HG03066 (cell line): ENCODE results near the gene TC2N.
"Not testable (repeated sequence)": the region's sequence is repeated elsewhere in the genome, so short reads cannot be mapped to it uniquely, and the experiment has no call there.

ENCODE experiments used
- ATAC-seq: cut with Tn5 transposase; IDR thresholded peaks from one replicate; pipeline ENCODE4 v1.9.1; 2021; ENCODE audit warnings: low read depth; ENCODE audit not compliant: unreplicated experiment

Gene TC2N

GRCh38 chr14:91835920-91836843 is 31.2 kb downstream of the TC2N start:
- ATAC-seq = peak; percentile 51

- ATAC-seq = peak; percentile 18
These were observed 32.0 kb downstream of the TC2N start for GRCh38 chr14:91835197-91835919.

- no peak for ATAC-seq
These were observed 32.8 kb downstream of the TC2N start for GRCh38 chr14:91834571-91834970.

GRCh38 chr14:91831337-91831736 is 36.0 kb downstream of the TC2N start:
- no peak for ATAC-seq

GRCh38 chr14:91830777-91831176 is 36.6 kb downstream of the TC2N start:
- peak; percentile 85 for ATAC-seq

- no peak for ATAC-seq
These were observed 37.8 kb downstream of the TC2N start for GRCh38 chr14:91829511-91829910.

- no peak for ATAC-seq
These were observed 39.6 kb downstream of the TC2N start for GRCh38 chr14:91827746-91828145.

- ATAC-seq = peak; percentile 72
These were observed 49.6 kb downstream of the TC2N start for GRCh38 chr14:91817566-91818325.

- ATAC-seq = no peak
These were observed 53.0 kb downstream of the TC2N start for GRCh38 chr14:91814317-91814716.

GRCh38 chr14:91810699-91811098 is 56.6 kb downstream of the TC2N start:
- ATAC-seq = no peak

- no peak for ATAC-seq
These were observed 60.6 kb downstream of the TC2N start for GRCh38 chr14:91806716-91807115.

GRCh38 chr14:91806094-91806493 is 61.2 kb downstream of the TC2N start:
- ATAC-seq = not testable (repeated sequence)

- ATAC-seq = no peak
These were observed 61.7 kb downstream of the TC2N start for GRCh38 chr14:91805659-91806058.

GRCh38 chr14:91801358-91801757 is 66.0 kb downstream of the TC2N start:
- ATAC-seq = no peak

GRCh38 chr14:91796617-91797347 is 70.6 kb downstream of the TC2N start:
- no peak for ATAC-seq

GRCh38 chr14:91793704-91794103 is 73.6 kb downstream of the TC2N start:
- ATAC-seq = no peak

- ATAC-seq = no peak
These were observed 81.1 kb downstream of the TC2N start for GRCh38 chr14:91786188-91786587.

GRCh38 chr14:91780452-91780851 is 86.9 kb downstream of the TC2N start:
- no peak for ATAC-seq

- ATAC-seq = no peak
These were observed 89.1 kb downstream of the TC2N start for GRCh38 chr14:91778217-91778616.
